A673 (cell line): ENCODE measurements around the gene ADARB2.
"Not testable (repeated sequence)": the region's sequence is repeated elsewhere in the genome, so short reads cannot be mapped to it uniquely, and the experiment has no call there.

Source experiments
- CTCF ChIP-seq: fragments of 300-800, 200-600 bp; sonication (generic); conservative IDR thresholded peaks from 2 replicates; pipeline ENCODE4 v1.5.1; 2017; ENCODE audit warnings: low read depth, mild to moderate bottlenecking, antibody characterized with exemption, low read length, moderate library complexity, mixed read lengths
- EZH2 ChIP-seq: fragments of 200-600 bp; sonication (generic); IDR thresholded peaks from 2 replicates; pipeline ENCODE4 v1.6.1; 2017; ENCODE audit warnings: borderline replicate concordance, low read depth, mild to moderate bottlenecking, mixed read lengths, antibody characterized with exemption, low read length; ENCODE audit not compliant: poor library complexity, severe bottlenecking

- not testable (repeated sequence) for TF ChIP-seq CTCF, EZH2
These were observed 385.0 kb downstream of the ADARB2 start for GRCh38 chr10:1352296-1352695.
